Lung microvascular endothelial cell (primary cell): ENCODE data around the gene ARHGDIA. TPM values are rescaled to one million over a fixed set of nuclear protein-coding genes. Genes with fewer than 3 reads are reported as not detected.

Experiments
- DNase-seq, 2 donors: peaks; one replicate each; pipeline versions ENCODE4 v3.0.0 to v3.0.0-alpha.2; 2010; ENCODE audit warnings: low read depth in 2 of 2
- total RNA-seq: library from RNA; depleted of rRNA; stranded (reverse); fragments of >200 nt; gene quantifications from 2 replicates; pipeline ENCODE4 v1.2.1, GENCODE V29; 2014

The ARHGDIA gene
- total RNA-seq, 1 donor from 2014 or later: 92.9 TPM

- DNase-seq: no peak
Observed at GRCh38 chr17:81888988-81889595, 18.0 kb upstream of the ARHGDIA start.

- DNase-seq: no peak
Observed at GRCh38 chr17:81888105-81888987, 17.2 kb upstream of the ARHGDIA start.

- DNase-seq: peak in 1 of 2 donors; percentile 56
Observed at GRCh38 chr17:81885869-81886548, 14.9 kb upstream of the ARHGDIA start.

- DNase-seq: no peak
Observed at GRCh38 chr17:81885454-81885853, 14.3 kb upstream of the ARHGDIA start.

- no peak for DNase-seq
Observed at GRCh38 chr17:81884968-81885367, 13.8 kb upstream of the ARHGDIA start.

- DNase-seq: no peak
Observed at GRCh38 chr17:81884520-81884919, 13.4 kb upstream of the ARHGDIA start.

GRCh38 chr17:81879121-81879520, 8.0 kb upstream of the ARHGDIA start:
- DNase-seq: no peak

GRCh38 chr17:81878294-81878693, 7.2 kb upstream of the ARHGDIA start:
- no peak for DNase-seq

- no peak for DNase-seq
Observed at GRCh38 chr17:81877569-81877968, 6.4 kb upstream of the ARHGDIA start.

- peak; percentile 91 to 95 for DNase-seq
Observed at GRCh38 chr17:81871387-81872230, 472 bp upstream of the ARHGDIA start.

- DNase-seq: peak; percentile 67 to 69
Observed at GRCh38 chr17:81870131-81870980, 781 bp downstream of the ARHGDIA start.

GRCh38 chr17:81869221-81870130, 1.7 kb downstream of the ARHGDIA start:
- DNase-seq: peak; percentile 31 to 62

GRCh38 chr17:81868674-81869220, 2.4 kb downstream of the ARHGDIA start:
- peak; percentile 39 to 58 for DNase-seq

GRCh38 chr17:81867991-81868673, 3.0 kb downstream of the ARHGDIA start:
- DNase-seq: no peak

GRCh38 chr17:81867170-81867990, 3.8 kb downstream of the ARHGDIA start:
- DNase-seq: peak; percentile 28 to 30

GRCh38 chr17:81866440-81867169, 4.5 kb downstream of the ARHGDIA start:
- peak in 1 of 2 donors; percentile 15 for DNase-seq
